Measurements from ENCODE around the gene ECPAS.
"Not testable (repeated sequence)": the region's sequence is repeated elsewhere in the genome, so short reads cannot be mapped to it uniquely, and the experiment has no call there.

ECPAS gene

DNA sequence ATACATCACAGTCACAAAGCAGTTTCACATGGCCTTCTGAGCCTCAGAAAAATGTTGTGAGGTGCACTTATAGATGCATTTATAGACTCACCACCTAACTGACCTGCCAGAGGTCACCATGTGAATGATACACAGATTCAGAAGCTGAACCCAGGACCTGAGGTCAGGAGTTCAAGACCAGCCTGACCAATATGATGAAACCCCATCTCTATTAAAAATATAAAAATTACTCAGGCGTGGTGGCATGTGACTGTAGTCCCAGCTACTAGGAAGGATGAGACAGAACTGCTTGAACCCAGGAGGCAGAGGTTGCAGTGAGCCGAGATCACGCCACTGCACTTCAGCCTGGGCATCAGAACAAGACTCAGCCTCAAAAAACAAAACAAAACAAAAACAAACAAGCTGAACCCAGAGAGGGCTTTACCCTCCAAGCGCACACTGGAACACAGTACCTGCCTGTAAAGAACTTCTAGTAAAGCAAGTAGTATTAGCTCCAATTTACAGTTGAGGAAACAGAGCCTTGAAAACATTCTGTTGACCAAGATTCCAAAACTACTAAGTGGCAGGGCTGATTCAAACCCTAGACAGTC lies 16.3 kb downstream of the ECPAS start:
- DNase-seq = no peak

DNA sequence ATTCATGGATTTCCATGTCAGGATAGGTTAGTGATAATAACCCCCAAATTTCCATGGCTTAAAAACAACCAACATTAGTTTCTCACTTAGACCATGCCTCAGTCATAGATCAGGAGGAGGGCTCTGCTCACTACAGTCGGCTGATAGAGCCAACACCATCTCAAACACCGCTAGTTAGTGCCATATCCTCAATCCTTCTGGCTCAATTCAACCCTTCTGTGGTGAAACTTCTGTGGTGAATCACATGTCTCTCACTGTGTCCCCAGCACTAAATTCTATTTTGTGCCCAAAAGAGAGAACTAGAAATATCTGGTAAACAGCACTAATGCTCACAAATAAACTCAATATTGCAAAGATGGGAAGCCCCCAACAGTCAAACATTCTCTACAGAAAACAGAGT lies 21.1 kb downstream of the ECPAS start:
- DNase-seq = no peak

DNA sequence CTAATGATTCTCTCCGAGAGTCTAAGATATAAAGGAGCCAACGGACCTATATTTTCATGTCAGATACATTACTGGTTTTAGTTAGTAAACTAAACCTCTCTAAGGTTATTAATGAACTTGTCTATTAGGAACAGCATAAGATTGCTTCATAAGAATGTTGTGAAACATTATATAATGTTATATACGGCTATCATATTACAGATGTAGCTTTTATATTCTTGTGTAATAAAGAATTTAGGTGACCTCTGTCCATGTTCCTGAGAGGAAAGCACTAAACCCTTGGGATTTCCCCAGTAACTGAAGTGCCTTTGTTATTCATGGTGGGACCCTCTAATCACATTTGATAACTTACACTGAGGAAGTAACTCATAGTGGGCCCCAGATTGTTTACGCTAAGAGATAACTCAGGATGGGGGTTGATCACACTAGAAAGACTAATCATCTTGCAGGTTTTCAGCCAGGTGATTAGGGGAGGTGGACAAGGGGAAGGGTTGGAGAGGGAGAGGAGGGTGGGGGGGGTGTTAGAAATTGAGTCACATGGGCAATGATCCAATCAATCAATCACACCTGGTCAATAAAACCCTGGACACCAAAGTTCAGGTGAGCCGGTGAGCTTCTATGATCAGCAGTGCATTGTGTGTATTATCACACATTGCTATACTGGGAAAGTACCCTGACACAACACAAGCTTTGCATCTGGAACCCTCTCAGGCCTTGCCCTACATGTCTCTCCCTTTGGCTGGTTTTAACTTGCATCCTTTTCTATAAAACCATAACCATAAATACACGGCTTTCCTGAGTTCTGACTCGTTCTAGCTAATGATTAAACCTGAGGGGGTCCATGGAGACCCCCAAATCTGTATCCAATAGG lies 25.8 kb downstream of the ECPAS start:
- DNase-seq = no peak

DNA sequence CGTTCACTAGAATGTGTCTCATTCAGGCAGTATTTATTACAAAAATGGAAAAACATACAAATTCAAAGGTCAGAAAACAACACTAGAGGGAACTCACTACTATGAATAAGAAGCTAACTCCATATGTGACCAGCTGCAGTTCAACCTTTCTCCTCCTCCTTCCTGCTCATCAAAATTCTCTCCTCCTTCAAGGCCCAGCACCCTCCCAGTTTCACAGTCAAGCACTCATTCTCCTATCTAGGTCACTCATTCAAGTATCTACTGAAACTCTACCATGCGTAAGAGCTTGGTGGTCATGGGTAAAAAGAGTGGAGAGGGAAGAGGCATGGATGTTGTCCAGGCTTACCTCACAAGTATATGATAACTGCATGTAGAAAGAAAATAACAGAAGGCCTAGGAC lies 27.7 kb downstream of the ECPAS start:
- no peak for DNase-seq

DNA sequence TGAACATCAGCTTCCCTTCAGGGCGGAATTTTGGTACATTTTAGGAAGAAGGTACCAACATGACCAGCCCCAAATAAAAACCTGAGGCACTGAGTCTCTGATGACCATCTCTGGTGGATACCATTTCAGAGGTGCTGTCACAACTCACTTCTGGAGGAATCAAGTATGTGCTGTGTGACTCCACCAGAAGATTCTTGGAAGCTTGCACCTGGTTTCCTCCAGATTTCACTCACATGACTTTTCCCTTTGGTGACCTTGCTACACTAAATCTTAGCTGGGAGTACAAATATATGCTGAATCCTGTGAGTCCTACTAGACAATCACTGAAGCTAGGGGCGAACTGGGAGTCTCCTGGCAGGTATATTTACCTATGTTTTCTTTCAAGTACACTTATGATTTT lies 28.5 kb downstream of the ECPAS start:
- DNase-seq = no peak

DNA sequence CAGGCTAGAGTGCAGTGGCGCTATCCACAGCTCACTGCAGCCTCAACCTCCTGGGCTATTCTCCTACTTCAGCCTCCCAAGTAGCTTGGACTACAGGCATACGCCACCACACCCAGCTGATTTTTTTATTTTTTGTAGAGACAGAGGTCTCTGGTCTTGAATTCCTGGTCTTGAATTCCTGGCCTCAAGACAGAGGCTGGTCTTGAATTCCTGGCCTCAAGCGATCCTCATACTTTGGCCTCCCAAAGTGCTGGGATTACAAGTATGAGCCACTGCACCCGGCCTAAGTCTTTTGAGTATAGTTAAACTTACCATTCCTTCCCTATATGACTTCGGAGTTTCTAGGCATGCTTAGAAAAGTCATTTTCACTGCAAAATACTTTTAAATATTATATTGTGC lies 29.4 kb downstream of the ECPAS start:
- no peak for DNase-seq

DNA sequence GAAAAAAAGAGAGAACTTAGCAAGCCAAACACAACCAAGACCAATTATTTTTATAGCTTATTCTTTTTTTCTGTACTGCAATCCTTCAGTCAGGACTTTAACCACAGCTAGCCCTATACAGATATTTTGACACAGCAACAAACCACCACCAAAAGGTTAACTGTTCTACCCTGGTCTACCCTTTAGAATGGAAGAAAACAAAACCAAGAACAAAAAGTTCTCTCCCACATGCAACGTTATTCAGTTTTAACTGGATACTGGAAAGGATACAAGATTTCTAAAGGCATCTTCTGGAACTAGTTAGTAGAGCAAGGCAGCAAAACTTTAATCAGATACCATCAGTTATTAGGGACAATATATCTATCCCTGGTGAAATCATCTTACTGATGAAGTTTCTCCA lies 32.6 kb downstream of the ECPAS start:
- no peak for DNase-seq

DNA sequence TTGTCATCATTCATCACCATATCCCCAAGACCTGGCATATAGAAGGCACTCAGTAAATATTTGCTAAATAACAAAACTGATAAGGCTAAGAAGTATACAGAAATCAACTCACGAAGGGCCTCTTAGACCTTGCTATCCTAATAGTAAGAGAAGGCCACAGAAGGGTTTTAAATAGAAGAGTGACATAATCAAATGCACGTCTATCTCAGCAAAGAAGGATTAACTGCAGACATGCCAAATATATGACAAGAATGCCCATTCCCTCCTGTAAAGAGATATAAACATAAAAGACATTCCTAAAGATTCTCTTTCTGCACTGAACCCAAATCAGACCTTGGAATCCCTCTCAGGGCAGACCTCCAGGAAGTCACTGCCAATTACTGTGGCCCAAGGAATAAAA lies 34.1 kb downstream of the ECPAS start:
- DNase-seq = no peak

DNA sequence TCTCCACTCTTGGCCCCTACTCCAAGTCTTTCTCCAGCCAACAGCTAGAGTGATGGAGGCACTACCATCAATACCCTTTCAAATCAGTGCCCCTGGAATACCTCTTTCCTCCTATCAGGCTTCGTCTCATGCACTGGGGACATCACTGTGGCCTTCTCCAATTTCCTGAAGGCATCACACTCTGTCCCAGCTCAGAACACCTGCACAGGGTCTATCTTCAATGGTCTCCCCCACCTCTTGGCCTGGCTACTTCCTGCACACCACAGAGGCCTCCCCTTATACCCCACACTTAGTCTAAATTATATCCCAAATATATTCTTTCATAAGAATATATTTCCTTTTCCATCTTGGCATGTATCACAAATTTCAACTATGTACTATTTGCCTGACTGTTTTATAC lies 34.5 kb downstream of the ECPAS start:
- no peak for DNase-seq

DNA sequence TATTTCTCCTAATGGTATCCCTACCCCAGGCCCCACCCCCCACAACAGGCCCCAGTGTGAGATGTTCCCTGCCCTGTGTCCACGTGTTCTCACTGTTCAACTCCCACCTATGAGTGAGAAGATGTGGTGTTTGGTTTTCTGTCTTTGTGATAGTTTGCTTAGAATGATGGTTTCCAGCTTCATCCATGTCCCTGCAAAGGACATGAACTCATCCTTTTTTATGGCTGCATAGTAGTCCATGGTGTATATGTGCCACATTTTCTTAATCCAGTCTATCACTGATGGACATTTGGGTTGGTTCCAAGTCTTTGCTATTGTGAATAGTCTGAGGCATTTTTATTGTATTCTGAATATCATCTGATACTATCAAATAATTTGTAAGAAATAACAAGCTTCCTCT lies 38.4 kb downstream of the ECPAS start:
- DNase-seq = not testable (repeated sequence)

DNA sequence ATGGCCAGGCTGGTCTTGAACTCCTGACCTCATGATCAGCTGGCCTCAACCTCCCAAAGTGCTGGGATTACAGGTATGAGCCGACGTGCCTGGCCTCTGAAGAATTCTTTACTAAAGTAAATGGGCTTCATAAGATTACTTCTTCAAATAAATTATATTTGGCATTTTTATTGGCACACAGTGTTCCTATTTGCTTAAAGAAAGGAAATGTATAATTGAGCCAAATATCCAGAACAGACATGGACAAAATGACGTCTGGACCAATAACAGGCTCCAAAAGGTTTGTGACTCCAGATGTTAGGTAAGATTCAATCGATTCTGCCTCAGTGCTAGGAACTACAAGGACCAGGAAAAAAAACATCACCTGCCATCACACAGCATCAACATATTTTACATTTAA lies 40.7 kb downstream of the ECPAS start:
- DNase-seq = no peak

DNA sequence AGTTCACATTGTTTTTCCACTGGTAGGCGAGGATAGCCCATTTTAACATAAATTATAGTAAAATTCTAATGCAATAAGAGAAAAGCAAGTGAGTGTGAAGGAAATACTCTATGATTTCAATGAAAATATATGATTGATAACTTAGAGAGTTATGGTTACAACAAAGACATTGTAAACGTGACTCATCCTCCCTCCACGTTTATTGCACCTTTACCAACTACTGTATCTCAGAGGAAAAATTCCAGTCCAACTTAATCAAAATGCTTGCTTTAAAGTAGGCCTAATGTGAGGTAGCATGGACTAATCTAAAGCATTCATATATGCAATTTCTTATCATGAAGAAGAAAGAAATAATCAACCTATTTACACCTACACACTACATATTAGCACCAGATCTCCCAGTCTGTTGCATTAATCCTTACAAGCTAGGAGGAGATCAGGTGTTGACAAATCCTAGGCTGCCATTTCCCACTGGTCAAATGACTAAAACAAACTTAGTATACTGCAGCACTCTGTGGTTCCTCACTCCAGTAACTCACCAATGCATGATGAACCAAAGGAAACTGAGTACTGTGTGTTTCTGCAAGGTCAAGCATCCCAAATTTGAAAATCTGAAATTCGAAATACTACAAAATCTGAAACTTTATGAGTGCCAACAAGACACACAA lies 41.7 kb downstream of the ECPAS start:
- DNase-seq = no peak

DNA sequence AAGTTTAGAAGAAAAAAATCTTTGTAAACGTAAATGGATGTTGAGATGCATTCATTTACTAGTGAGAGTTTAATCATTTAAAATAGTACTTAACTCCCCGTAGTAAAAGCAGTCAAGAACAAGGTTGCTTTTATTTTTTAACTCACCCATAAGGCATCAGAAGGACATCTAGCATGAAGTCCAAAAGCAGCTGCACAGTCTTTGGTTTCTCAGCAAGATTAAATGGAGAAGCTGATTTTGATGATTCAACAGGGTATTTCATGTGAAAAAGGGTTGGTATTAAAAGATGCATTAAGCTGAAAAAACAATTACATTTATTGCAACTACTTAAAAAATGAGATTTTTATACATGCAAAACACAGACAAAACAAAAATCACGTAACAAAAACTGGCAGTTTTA lies 44.0 kb downstream of the ECPAS start:
- no peak for DNase-seq

DNA sequence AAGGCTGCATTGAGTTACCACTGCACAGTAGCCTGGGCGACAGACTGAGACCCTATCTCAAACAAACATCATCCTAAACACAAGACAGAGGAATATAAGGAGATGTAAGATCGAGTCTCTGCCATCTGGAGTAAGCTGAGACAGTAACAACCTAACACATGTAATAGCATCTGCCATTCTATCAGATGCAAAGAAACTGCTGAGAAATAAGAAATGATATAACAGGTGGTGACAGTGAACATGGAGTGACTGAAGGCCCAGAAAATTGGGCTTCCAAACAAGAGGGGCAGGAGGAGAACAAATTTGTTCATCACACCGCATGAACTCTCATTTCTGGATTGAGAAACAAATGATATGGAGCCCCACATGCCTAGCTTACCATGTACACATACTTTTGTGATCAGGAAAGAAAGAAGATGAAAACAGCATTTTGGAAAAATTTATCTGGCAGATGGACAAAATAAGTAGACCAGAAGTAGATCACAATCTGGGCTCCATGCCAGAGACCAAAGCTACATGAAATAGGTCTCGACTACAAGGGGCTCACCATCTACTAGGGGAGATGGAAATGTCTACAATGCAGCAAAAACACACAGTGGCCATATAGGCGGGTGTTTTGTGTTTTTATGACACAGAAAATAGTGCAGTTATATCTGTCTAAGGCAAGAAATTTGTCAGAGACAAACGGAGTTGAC lies 45.5 kb downstream of the ECPAS start:
- no peak for DNase-seq

DNA sequence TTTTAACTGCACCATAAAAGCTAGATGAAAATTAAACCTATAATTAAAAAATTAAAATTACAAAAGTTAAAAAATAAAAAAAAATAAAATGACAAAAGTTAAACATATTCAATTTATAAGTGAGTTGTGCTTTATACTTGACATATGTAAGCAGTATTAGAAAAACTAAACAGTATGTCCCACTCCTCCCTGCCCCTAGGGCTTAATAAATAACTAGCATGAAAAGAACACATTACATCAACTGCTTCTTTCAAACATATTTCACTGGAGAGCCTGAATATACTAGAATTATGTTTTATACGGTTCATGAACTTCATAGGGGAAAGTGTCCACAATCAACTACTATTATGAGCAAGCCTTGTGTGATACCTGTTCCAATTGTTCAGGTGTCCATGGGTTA lies 47.6 kb downstream of the ECPAS start:
- DNase-seq = no peak

DNA sequence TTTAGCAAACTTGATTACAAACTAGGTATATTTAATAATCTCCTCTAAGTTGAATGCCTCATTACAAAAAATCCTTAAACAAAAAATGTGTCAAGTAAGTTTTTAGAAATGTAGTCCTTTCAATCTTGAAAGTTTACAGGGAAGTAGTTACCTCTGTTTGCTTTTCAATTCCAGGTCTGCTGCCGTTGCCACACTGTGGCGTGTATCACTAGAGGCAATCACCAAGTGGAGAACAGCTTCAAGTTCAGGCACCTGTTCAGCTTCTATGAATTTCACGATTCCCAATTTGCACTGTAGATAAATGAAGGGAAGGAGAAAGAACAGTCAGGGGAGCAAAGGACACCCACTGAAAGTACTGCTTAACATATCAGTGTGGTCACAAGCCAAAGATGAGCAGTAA lies 51.1 kb downstream of the ECPAS start:
- DNase-seq = no peak

DNA sequence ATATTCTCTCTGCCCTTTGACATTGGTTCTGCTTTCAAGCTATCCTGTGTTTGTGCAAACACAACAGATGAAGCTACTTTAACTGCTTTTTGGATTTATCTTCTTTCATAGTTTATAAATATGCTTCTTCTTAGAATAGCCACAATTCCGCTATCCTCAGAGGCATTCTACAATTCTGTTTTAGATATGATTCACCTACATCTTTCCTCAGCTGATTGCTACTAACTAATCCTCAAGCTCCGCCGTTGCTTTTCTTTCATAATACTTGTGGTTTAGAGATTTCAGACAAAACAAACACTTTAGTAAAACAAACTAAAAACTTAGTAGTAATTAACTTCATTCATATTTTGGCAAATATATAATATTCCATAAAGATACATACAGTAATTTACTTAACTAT lies 52.5 kb downstream of the ECPAS start:
- no peak for DNase-seq

DNA sequence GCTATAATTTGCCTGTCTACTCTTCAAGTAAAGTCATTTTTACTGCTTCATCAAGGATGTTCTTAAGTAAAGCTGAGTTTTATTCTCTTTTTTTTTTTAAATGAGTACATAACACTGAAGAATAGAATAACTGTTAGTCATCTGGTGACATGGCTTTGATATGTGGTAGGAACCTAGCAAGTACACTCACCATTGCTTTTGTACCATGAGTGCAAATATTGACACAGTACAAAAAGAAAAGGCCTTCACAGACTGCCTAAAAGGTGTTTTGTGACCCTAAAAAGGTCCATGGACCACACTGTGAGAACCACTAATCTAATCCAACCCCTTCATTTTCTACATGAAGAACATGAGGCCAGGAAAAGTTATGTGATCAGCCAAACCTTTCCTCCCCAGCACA lies 55.0 kb downstream of the ECPAS start:
- no peak for DNase-seq

DNA sequence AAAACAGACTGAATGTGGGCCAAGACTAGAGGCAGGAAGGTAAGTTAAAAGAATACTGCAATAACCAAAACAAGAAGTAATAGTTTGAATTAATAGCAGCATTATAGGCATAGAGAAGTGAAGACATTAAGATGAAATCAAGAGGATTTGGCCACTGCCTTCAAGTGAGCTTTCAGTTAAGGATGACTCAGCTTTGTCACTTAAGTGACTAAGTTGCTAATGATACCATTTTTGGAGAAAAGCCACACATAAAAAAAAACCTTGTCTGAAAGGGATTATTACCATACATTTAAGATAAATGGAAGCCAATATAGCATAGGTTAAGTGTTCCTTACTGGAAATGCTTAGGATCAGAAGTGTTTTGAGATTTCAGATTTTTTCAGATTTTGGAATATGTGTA lies 57.0 kb downstream of the ECPAS start:
- no peak for DNase-seq

DNA sequence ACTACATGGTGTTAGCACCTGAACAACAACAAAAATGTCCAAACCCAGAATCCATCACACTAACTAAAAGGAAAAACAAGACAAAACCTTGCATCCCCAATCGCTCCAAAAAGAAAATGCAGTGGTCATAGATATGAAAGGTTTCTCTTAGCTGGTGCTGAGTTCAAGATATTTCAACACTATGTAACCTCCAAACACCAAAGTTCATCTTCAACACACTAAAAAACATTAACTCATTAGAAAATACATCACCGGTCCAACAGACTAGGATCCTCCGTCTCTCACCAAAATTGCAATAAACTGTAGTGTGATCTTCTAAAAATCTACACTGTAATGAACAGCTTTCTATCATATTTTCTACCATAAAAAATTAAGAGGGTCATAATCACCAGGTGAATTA lies 60.8 kb downstream of the ECPAS start:
- DNase-seq = no peak

DNA sequence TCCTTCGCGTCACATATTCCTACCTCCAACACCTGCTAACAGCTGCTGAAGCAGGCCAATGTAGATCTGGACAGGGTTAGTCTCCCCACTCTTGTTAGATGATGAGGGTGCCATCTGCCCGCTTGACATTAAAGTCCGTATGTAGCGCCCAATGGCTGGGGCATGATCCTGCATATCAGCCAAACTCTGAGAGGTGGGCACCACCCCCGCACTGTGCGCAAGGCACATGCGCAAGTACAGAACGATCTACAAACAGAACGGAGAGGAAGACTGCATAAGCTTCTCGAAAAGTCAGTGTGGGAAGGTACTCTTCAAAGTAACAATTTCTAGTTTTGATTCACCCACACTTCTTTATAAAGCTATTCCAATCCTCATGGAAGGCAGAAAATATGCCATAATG lies 69.8 kb downstream of the ECPAS start:
- DNase-seq = no peak

DNA sequence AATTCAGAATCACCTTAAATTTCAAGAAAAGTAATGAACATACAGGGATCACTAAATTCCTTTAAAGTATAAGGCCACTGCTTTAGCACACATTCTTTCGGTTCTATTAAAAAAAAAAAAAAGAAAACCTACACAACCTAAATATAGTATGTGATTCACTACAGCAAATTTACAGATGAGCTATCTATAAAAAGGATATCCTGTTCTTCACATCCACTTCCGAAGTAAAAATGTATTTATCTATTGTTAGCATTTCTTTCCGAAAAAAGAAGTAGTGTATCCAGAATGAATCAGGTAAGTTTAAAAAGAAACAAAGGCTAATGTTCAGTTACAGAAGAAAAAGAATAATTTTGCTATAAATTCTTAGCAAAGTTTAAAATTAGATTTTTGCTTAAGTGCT lies 70.2 kb downstream of the ECPAS start:
- DNase-seq = no peak

DNA sequence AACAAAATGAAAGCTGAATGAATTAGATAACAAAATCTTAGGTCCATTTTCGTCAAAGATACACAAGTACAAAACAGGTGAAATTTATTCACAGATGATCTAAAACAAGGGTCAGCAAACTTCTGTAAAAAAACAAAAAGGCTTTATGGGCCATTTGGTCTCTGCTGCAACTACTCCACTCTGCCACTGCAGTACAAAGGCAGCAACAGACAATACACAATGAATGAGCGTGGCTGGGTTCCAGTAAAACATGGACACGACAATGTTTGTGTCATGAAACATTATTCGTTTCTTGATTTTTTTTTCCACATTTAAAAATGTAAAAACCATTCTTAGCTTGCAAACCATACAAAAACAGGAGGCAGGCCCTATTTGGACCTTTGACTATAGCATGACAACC lies 71.9 kb downstream of the ECPAS start:
- no peak for DNase-seq

DNA sequence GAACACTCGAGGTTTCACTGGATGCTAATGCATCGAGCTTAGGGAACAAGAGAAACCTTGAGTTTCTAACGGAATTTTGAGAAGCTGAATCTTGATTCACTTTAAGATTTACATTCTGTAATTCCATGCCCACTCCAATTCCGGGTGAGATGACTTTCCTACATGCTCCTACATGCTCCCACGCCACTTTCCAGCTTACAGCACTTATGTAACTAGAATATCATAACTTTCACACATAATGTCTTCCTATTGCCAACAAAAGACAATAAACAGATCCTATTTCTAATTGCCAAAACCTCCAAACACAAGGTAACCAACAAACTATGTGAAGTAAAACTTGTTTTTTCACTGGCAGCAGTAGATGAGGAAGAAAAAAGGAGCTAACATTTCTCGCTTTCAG lies 72.9 kb downstream of the ECPAS start:
- DNase-seq = no peak
